Cerebellar nuclear complex (tissue), 1 donor: Measurements from ENCODE around the gene PARS2.

Source experiments
- DNase-seq, 2 experiments: peaks; one replicate each; lab custom pipeline; 2025; lab: John Stamatoyannopoulos, UW

Gene PARS2

DNA sequence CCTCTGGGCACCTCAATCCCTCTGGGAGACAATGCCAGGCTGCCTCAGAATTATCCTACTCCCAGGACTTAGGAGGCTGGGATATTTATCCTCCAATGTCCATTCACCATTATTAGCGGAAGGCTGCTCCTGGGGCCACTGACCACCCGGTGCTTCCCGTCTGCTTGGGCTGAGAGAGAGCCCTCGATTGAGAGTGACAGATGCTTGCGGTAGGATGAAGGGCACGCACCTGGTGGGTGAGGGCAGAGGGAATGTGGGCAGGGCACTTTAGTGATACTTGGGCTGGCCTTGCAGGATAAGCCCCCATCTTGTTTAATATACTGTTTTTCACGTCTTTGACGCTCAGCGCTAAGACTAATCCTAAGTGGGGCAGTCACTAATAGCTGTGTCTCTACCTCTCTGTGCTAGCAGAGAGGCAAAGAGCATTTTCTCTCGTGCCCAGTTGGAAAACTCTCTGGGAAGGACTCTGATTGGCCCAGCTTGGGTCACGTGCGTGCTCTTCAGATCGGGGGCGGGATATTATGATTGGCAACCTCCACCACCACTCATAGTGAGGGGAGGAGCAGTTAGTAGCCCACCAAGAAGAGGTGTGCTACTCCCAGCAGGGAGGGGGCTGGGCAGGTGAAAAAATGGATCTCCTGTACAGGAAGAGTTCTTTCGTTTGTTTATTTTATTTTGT is 10.6 kb upstream of the PARS2 start:
- no peak for DNase-seq

DNA sequence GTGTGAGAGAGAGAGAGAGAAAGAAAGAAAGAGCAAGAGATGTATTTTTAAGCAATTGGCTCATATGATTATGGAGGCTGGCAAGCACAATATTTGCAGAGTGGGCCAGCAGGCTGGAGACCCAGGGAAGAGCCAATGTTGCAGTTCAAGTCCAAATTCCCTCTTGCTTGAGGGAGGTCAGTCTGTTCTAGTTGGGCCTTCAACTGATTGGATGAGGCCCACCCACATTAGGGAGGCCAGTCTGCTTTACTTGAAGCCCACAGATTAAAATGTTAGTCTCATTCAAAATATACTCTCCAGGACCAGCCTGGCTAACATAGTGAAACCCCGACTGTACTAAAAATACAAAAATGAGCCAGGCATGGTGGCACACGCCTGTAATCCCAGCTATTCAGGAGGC is 8.6 kb upstream of the PARS2 start:
- no peak for DNase-seq

DNA sequence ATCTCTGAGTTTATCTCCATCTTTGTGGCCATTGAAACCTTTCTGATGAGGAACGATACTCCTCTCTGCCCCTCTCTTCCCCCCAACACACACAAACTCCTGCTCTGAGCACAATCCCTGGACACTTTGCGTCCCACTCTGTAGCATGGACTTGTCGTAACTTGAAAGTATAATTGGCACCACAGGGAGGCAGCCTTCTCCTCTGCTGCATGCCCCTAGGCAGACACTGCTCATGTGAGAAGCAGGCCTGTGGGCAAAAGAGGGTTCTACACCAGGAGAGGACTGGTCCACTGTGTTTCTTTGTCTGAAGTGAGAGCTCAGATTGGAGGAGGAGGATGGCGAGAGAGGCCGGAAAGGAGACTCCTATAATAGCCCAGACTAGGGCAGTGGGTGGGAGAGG is 3.8 kb upstream of the PARS2 start:
- DNase-seq = no peak

DNA sequence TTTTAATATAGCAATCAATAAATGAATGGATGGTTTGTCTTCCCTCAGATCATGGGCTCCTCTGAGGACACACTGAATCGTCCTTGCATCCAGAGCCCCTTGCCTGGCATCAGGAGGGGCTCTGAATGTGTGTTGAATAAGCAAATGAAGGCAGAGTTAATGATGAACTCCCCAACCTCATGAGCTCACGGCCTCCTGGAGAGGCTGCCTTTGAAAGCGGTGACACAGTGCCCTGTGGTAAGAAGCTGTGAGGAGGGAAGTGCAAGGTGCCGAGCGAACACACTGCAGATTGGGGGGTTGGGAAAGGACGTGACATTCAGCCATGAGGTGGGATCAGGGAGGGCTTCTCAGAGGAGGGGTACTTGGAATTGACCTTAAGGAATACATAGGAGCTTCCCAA is 3.2 kb upstream of the PARS2 start:
- DNase-seq = no peak

DNA sequence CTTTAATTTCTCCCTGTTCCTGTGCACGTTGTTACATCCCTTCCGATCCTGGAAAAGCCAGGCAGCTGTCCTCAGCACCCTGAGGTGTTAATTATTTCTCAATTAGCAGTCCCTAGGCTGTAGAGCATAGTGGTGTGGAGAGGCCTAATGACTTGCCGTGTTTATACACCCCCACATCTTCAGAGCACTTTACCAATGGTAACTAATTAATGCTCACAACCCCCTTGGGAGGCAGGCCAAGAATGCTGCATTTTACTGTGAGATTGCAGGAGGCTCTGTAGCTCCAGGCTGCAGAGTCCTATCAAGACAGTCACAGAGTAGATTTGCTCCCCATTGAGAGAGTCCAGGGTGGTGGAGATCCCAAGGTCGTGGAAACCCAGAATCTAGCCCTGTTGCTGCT is 2.4 kb upstream of the PARS2 start:
- DNase-seq = no peak

DNA sequence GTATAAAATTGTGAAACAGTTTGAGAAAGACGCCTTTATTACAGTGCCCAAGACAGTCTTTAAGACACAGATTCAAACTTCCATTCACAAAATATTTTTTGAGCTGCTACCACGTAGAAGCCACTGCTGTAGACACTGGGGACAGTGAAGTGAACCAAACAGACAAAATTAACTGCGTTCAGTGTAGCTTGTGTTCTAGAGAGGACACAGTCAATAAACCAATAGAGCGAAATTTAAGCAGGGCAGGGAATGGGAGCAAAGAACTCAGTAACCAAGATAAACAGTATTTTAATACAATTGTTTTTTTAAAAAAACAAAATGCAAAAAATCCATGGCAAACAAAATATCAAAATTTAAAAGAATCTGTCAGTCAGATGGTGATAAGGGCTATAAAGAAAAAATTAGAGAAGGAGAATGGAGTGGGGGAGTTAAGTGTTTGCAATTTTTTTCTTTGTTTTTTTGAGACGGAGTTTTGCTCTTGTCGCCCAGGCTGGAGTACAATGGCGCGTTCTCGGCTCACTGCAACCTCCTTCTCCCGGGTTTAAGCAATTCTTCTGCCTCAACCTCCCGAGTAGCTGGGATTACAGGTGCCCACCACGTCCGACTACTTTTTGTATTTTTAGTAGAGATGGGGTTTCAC is 719 bp upstream of the PARS2 start:
- no peak for DNase-seq

DNA sequence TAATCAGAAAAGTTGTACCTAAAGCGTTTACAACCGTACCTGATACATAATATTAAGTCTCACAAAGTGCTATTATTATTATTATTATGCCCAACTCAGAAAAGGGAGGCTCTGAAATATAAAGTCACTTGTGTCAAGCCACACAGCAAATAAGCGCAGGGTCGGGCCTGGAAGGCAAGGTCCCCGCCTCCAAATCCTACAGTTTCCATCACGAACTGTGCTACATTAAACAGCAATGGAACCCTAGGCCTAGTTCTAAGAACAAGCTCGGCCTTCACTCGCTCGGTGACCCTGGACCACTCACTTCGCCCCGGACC is 549 bp downstream of the PARS2 start:
- DNase-seq = no peak

DNA sequence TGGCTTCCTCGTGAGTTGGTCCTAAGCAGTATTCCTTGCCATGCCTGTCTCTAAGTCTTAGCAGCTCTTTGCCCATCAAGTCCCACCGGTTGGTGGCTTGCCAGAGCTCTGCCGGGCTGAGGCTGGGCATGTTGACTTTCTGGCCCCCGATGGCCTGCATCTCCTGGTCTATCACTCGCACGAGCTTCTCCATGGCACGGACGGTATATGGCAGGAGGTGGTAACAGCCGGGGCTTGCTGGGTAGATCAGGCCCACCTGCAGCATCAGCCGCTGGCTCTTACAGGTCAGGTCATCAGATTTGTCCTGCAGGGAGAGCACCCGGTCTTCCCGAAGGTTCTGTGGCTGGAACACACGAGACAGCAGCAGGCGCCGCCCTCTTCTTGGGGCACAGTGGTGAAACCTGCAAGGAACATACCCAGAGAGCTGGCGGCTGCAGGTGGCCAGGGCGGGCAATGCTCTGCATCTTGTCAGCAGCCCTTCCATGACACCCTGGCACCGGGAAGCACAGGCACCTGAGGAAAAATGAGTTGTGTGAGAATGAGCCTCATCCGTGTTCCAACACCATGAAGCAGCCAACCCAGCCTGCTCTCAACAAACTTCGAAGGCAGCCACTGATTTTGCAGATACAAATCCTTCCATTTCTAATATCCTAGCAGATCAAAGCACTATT is 5.5 kb downstream of the PARS2 start:
- DNase-seq = no peak

DNA sequence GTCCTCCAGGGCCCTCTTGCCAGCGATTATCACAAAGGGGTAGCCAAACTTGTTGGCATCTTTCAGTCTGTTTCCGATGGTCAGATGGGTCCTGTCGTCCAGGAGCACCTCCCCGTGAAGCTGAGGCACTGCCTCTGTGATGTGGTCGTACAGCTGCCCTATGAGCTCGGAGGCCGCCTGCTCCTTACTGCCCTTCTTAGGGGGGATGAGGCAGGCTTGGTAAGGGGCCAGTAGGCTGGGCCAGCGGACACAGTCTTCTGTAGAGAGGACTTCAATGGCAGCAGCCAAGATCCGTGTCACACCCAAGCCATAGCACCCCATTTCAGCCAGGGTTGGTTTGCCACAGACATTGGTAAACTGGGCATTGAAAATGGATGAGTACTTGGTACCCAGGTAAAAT is 6.5 kb downstream of the PARS2 start:
- no peak for DNase-seq

DNA sequence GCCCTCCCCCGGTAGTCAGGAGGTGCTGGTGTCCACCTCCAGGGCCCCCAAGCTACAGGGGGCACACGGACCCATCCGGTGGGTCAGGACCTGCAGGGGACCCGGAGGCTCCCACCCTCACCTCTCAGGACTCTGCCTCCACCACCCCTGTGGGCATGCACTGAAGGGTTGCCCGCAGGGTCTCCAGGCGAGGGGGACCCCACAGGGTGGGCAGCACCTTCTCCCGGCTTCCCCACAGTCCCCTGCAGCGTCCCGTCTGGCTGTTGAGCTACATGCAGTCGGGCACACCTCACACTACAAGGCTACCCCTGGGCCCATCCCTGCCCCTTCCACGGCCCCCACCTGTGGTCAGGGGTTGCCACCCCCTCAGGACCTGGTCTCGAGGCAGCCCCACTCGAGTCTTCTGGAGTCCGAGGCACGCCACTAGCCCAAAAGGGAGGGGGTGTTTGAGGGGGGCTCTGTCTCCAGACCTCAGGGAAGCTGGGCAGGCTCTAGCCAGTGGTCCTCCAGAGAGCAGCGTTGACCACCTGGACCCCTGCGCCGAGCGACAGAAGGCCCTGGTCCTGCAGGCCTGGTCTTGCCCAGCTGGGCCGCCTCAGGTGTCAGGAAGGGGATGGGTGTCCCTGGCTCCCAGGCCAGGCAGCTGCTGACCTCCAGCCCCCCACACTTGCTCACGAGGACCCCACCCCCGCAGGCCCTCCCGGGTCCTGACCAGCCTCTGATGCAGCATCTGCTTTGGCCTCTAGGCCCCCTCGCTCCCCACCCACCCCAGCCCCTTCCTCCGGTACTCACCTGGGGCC is 9.6 kb downstream of the PARS2 start:
- no peak for DNase-seq

DNA sequence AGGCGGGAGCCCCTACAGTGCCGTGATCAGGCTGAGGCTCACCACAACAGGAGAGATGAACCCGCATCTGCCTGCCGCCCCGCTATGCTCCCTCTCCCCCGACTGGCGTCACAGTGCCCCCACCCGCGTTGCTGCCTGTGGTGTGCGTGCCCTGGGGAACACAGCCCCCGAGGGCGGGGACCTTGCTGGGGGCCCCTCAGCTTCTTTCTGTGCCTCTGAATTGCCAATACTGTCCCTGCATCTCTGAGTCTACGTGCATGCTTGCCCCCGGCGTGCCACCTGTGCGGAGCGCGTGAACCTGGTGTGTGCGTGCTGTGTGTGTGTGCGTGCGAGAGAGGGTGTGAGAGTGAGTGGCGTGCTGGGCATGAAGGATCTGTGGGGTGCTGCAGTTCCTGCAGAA is 10.3 kb downstream of the PARS2 start:
- DNase-seq = no peak

DNA sequence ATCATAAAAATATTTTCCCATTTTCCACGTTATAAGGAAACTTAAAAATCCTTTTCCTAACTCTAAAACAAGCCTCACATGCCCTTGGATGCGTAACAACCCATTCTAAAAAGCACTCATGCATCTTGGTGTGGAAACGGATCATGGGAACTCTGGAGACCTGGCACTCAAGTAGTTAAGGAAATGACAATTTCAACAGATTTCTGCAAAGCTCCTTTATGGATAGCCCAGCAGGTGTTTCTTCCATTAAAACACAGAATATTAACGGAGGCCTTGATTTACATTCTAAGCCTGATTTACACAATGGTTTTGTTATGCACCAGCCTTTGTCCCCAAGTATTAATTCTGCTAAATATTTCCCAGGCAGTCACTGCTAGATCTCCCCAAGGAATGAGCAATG is 12.9 kb downstream of the PARS2 start:
- no peak for DNase-seq

DNA sequence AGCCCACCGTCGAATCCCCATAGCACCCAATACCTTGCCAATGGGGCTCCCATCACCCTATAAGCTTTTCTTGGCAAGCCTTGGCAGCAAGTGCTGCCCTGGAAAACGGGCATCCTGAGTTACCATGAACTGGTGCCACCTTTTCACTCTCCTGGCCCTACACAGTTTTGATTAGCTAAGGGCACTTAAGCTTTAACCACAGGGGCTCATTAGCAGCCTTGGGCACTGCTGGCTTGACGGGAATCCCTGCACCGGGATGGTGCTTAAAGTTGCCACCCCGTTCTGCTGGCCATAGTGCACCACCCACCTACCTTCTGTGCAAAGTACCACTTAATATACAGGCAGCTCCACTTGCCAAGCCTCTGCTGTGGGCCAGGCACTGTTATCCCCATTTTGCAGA is 13.7 kb downstream of the PARS2 start:
- DNase-seq = no peak

DNA sequence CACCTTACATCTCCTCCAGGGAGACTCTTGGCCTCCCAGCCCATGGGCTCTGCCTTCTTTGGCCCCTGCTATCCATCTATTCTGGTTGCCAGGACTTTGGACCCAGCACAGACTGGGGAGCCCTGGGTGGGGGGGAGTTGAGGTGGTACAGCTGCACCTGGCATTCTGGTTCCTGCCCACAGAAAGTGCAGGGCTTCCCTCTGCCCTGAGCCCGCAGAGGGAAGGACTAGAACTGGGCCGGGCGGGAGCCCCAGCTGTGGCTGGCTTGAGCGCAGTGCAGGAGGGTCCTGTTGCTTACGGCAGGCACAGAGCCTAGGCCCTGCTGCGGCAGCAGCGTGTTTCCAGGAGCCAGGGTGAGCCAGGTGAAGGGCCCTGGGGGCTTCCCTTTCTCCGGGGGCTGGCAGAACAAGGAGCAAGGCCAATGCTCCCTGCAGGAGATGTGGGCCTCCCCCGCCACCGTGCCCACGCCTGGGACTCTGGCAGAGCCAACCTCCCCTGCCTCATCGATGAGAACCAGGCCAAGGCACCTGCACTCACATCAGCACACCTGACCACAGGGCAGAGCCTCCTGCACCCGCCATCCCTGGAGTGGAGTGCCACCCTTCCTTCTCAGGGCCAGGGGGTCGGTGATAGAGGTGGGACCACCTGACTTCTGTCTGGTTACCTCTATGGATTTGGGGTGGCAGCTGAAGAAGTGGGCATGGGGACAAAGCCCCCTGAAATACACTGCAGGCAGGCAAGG is 16.1 kb downstream of the PARS2 start:
- no peak for DNase-seq

DNA sequence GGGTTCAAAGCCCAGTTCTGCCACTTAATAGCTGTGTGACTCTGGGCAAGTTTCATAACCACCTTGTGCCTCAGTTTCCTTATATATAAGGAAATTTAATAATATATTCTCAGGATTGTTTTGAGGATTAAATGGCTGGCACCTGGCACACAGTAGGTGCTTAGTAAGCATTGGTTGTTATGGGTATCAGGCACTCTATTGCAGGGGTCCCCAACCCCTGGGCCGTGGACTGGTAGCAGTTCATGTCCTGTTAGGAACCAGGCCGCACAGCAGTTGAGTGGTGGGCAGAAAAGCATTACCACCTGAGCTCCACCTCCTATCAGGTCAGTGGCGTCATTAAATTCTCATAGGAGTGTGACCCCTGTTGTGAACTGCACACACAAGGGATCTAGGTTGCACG is 18.5 kb downstream of the PARS2 start:
- DNase-seq = no peak

DNA sequence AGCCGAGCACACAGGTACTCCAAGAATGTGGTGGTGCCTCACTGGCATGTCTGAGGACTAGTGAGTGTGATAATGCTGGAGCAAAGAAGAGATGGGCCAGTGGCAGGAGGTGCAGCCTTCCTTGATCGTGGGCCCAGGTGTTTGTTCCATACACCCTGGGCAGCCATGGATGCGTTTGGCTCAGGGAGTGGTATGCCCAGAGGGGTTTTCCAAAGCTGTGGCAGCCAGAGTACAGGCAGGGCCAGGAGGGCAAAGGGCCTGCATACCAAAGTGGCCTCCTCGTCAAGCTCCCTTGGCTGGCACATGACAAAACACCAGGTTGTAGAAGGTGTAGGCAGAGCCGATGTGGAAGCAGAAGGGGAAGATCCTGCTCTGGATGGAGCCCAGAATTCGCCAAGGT is 19.0 kb downstream of the PARS2 start:
- no peak for DNase-seq

DNA sequence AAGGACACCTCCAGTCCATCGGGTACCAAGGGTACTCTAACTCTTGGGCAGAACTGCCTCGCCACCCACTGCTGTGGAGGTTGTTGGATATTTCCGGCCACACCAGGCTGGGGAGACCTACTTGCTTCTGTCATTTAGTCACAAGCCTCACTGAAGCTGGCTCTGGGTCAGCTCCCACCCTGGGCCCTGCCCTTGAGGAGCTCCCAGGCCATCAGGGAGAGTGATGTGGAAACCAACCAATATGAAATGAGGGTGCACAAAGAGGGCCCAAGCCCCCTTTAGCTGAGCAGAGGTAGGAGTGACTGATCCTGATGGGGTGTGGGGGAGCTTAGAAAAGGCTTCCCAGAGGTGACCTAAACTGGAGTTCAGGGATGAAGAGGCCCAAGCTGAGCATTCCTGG is 19.6 kb downstream of the PARS2 start:
- no peak for DNase-seq

DNA sequence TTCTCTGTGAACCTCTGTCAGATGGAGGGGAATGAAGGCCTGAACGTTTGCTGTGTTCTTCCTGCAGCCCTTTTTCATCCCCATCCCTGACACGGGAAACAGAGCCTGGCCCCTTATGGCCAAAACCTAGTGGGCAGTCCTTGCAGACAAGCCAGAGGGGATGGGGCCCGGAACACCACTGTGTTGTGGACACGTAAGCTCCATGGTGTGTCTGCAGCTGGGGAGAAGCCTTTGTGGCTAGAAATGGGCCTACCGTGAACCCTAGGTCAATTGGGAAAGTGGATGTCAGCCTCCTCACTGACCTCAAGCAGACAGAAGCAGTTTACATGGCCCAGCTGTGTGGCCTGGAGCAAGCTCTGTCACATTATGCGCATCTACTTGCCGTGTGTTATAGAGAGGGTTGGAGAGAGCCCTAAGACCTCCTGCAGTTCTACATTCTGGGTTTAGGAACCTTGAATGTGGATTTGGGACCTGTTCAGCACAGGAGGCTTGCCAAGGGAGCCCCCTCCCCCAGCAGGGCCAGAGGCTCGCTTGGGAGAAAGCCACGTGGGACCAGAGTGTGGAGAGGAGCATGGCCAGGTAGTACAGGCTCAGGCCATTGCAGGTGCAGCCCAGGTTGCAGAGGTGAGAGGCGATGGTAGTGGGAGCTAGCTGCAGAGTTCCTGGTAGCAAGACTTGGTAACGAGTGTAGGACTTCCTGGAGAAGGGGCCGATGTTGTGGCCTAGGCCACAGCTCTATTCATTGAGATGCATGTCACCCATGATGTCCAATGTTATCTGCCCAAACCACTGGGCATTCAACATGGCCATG is 20.7 kb downstream of the PARS2 start:
- DNase-seq = no peak

DNA sequence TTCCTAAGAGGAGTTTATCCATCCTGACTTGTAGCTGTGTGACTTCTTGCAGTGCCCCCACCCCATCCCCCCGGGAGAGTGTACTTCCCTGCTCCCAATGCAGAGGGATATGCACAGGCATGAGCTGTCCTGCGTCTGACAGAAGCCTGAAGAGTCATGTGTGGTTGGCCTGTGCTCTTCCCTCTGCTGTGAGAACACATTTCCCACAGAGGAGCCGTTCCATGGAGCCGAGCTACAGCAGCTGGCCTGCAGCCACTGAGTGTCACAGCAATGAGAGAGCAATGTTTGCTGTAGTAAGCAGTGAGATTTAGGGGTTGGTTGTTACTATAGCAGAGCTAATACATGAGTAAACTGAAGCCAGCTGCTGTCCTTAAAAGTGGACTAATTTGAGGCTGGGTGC is 22.0 kb downstream of the PARS2 start:
- DNase-seq = no peak

DNA sequence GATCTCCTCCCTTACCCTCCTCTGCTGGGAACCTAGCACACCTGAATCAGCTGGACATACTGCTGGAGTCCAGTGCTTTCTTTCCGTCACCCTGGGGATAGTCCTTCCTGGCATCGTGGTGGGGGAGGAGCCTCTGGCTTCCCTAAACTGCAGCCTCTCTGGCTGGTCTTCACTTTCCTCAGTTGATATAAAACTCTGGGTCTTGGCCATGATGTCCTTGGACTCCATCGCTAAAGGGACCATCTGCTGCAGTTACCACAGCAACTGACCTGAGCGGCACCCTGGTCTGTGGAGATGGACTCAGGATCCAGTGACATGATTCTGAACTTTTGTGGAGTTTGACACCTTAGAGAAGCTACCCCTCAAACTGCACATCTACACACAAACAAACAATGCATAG is 22.8 kb downstream of the PARS2 start:
- no peak for DNase-seq

DNA sequence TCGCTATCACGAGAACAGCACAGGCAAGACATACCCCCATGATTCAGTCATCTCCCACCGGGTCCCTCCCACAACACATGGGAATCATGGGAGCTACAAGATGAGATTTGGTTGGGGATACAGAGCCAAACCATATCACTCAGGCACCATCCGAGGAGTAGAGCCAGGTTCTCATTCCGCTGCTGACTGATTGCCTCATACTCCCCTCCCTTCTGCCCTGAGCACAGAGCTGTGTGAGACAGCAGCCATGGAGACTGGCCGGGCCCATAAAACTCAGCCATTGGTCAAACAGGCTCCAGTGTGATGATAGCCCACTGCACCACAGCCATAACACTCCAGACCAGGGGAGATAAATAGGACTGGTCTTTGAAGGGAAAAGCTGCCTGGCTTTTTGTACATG is 26.1 kb downstream of the PARS2 start:
- DNase-seq = no peak
